SK-MEL-5 (cell line): ENCODE measurements around the gene AMER2. TPM values are rescaled to one million over a fixed set of nuclear protein-coding genes. Genes with fewer than 3 reads are reported as not detected.

Experiments used
- DNase-seq: peaks from one replicate; pipeline ENCODE4 v3.0.0-alpha.2; 2016; ENCODE audit warnings: low read depth, low spot score
- in situ Hi-C: cut with HindIII; loops from 2 replicates; pipeline ENCODE4 v1.10.0; 2016; ENCODE audit warnings: low sequenced_read_pairs, high pct_unique_total_duplicates, low pct_unique_long_range_greater_than_20kb
- total RNA-seq: library from RNA; depleted of rRNA; stranded (reverse); fragments of >200 nt; shearing (Covaris generic); gene quantifications from 2 replicates; pipeline ENCODE4 v1.2.3, GENCODE V29; 2014

Gene AMER2
- total RNA-seq, 1 experiment from 2014 or later: not detected

DNA sequence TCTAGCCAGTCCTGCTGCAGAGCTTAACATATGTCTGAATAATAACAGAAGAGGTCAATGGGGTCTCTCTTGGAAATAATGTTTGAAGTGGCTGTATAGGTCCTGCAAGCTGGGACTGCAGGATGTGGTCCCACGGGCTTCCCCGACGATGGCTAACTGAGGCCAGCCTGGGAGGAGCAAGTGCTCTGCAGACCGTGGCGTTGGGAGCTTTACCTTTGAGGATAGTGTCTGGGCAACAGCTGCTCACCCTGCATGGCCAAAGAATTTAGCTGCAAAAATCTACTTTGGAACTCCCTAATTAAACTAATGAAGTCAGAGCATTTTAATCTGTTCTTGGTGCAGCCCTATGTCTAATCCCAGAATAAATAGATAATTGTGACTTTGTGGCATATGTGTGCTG is 18.2 kb upstream of the AMER2 start:
- no peak for DNase-seq

DNA sequence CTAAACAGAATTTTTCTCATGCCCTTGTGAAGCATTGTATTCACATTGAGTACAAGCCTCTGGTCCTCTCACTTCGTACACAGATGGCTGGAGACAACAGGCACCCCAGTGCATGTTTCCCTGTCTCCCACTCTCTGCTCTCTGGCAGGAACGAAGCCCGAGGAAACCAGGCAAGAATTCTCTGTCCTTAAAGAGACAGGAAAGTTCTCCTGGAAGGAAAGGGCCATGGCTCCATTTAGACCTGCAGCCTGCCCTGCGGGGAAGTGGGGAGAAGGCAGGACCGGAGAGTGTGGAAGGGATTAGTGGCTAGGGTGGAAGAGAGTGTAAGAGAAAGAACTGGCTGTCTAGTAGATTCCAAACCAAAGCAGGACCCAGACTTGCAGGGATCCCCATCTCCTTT is 15.5 kb upstream of the AMER2 start:
- DNase-seq: no peak
- in situ Hi-C loops: no loop called here

More for the DNA sequence above, 18.2 kb upstream of the AMER2 start:
- in situ Hi-C loops: no loop called here

DNA sequence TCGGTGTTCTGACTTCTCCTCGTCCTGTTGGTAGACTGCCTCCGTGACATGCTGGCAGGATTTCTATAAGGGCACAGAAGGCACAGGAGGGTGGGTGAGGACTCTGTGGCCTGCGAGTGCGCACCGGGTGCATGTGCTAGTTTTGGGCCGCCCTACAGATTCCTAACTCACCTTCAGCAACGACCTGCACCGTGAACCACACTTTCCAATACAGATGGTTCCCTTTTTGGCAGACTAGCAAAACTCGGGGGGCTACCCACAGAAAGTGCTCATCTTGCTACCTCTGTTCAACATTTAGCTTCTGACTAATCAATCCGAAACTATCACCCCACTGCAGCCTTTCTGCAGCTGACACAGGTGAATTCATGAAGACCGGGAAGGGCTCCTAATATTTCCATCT is 14.1 kb upstream of the AMER2 start:
- DNase-seq: no peak
- in situ Hi-C loops: no loop called here

DNA sequence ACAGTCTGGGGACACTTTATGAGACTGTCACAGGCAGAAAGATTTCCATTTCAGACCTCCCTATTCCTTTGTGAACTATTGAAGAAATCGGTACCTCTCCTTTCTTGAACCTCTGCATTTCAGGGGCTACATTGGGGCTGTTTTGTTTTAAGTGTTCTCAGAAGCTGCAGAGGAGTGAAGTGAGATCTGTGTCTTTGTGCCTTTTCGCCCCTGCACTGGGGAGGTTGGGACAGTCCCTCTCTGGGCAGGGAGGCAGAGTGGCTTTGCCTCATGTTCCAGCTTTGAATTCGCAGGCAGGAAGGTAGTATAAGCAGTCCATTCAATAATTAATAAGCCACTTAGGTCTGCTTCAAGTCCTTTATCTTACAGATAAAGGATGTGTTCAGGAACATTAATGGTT is 9.5 kb upstream of the AMER2 start:
- no peak for DNase-seq
- in situ Hi-C loops: no loop called here

DNA sequence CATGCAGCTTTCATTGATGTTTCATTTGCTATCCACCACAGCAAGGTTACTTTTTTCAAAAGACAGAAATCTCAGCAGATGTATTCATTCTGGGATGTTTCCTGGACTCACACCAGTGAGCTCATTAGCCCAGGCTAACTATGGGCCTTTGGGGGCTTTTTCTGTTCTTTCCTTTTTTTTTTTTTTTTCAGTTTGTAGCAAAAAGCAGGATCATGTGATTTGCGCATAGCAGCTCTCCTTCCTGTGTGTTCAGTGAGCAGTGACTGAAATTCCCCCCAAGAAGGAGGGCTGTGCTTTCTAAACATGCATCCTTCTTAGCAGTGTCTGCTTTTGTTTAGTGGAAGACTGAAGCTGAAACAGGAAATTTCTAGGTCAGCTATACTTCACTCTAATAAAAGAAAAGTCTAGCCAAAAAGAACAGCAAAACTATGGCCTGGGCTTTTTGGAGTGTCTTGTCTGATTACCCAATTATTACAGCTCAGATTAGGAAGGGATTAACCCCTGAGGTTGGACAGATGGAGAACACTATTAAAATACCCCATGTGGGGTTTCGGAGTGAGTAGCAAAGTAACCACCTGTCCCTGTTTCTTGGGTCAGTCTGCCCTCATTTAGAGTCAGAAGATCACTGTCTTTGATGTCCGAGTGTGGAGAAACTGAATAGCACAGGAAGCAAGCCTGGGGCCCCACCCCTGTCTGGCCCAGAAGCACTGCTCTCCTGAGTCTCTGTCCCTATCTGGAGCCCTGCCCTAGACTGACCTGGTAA is 8.9 kb upstream of the AMER2 start:
- DNase-seq: no peak
- in situ Hi-C loops: no loop called here

DNA sequence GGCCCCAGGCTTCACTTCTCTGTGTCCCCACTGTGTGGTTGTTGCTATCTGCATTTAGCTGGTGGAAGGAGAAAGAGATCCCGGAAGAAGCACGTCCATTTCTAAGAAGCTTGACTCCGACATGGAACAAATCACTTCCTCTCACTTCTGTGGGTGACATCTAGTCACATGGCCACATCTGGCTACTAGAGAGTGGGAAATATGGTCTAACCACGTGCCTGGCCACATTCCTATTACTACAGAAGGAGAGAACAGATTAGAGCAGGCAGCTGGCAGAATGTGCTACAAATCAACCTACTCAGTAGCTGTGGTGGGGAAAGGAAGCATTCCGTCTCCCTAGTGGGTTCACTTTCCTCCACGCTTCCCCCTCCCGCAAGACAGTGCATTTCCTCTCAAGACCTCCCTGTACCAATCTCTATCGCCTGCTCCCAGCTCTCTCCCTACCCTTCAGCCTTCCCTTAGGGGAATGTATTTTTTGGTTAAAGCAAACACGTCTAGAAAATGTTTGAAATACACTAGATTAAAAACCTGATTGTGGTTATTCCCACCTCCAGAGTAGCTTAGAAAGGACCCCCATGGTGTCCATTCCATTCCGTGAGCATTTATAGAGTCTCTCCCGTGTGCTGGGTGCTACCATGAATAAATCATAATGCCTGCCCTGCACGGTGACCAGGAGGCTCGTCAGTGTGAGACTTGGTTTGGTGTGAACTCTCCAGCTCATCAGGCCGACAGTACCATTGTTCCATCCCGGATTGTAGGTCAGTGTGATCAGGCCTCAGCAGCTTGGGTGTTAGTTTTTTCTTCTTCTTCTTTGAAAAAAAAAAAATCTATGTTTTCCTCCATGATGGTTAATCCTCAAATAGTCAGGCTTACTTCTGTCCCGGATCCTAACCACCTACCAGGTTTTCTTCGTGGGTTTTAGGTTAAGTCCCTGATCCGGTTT is 8.0 kb upstream of the AMER2 start:
- in situ Hi-C loops: no loop called here
- no peak for DNase-seq

DNA sequence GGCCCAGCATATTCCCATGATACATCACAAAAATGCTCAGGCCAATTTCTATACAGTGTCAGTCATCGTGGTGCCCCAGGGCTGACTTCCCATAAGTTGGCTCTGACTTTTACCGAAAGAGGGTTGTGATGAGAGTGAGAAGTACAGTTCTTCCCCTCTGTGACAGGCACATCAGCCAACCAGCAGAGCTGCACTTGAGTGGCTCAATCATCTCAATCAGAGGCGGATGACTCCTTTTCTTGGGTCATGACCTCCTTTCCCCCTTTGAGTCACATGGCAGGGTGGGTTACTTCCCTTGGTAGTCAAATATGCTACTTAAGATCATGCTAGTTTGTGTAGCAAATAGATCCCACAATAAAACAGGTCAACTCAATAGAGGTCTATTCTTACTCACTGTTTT is 6.9 kb upstream of the AMER2 start:
- DNase-seq: no peak
- in situ Hi-C loops: no loop called here

DNA sequence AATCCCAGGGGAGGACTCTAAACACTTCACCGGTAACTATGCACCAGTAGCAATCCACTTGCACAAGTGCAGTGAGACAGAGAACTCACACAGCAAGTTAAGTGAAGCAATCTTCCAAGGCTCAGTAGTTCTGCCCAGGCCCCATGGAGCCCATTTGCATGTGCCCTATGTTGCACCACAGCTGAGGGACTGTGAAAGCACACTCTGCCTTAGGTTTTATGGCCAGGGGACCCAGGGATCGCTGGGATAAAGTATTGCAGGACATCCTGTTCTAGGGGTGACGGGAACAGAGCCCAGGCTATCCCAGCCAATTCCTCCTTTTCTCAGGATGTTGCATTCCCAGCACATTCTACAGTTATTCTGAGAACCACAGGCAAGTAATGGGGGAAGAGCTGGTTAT is 6.0 kb upstream of the AMER2 start:
- DNase-seq: no peak
- in situ Hi-C loops: no loop called here

DNA sequence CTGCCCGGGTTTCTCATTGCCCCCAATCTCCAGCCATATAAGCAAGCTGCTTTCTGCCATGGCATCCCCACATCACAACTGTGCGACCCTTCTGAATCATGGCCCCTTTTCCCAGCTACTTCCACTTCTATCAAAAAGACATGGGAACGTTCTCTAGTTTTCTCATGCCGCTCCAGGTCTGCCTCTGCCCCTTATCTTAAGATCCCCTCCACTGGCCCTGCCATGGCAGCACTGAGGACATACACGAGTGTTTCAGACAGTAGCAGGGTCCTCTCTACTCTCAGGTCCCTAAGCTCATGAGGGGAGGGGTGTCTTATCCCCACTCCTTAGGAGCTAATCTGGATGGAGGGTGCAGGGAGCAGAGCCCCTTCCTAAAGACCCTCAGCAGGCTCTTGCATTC is 5.5 kb upstream of the AMER2 start:
- DNase-seq: no peak
- in situ Hi-C loops: no loop called here

DNA sequence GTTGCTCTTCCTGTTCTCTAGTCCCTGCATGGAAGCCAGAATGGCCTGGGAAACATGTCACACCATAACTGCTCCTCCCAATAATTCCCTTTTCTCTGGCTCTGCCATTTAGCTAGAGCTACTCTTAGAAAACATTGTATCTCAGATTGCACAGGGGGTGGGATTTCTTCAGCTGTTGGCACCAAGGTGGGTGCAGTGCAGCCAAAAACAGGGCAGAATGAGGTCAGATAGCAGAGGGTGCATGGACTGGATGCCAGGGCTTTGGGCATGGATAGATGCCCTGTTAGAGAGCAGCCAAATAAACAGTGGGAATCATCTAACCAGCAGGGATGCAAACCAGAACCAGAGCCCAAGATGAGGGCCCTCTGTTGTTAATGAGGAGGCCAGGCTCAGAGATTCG is 4.9 kb upstream of the AMER2 start:
- in situ Hi-C loops: no loop called here
- DNase-seq: no peak

DNA sequence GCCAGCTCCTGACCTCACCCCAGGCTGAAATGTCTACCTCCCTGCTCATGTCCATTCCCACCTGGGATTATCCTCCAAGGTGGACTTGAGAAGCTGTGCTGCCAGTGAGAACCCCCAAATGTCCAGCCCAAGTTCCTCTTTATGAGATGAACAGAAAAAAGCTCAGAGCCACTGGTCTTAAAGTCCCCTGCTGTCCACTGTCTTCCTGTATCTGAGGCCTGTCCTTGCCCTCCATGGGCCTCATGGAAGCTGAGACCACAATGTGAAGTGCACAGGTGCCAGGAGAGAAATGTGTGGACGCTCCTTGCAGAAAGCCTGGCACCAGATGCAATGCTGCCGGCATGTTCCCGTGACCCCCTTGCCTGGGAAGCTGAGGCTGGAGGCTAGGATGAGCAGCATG is 3.3 kb upstream of the AMER2 start:
- no peak for DNase-seq
- in situ Hi-C loops: no loop called here

DNA sequence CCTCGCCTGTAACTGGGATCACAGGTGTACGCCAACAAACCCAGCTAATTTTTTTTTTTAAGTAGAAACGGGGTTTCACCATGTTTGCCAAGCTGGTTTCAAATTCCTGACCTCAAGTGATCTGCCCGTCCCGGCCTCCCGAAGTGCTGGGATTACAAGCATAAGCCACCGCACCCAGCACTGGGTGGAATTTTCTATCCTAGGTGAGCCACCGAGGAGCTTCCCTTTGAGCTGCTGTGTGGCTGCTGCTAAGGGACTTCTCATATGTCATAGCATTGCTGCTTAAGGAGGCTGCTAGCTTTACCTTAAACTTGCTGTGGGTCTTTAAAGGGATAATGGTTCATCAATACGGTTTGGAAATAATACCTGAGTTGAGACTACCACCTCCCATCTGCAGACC is 2.9 kb upstream of the AMER2 start:
- in situ Hi-C loops: no loop called here
- no peak for DNase-seq

DNA sequence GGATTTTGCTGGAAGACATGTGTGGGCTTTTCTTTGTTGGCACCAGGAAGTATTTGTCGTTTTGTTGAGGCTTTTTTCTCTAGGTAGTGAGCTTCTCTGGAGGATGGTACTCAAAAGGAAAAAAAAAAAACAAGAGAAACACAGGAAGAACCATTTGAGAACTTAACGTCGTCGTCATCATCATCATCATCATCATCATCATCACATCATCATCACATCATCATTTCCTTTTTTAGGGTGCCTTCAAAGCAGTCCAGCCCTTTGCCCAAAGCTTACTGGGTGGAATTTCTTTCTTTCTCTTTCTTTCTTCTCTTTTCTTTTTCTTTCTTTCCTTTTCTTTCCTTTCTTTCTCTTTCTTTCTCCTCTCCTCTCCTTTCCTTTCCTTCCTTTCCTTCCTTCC is 2.2 kb upstream of the AMER2 start:
- in situ Hi-C loops: no loop called here
- no peak for DNase-seq

DNA sequence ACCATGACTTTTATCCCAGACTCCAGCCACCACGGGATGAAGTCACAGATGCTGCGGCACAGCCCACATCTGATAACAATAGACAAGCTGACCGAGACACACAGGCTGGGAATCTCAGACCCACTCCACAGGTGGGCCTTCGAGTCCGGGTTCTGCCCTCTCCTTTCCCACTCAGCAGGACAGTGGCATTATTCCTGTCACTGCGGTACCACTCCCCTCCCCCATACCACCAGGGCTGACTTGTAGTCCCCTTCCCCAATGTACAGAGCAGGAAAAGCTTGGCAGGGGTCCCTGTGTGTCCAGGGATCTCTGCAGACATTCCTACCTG is 179 bp upstream of the AMER2 start:
- in situ Hi-C loops: no loop called here
- DNase-seq: no peak

DNA sequence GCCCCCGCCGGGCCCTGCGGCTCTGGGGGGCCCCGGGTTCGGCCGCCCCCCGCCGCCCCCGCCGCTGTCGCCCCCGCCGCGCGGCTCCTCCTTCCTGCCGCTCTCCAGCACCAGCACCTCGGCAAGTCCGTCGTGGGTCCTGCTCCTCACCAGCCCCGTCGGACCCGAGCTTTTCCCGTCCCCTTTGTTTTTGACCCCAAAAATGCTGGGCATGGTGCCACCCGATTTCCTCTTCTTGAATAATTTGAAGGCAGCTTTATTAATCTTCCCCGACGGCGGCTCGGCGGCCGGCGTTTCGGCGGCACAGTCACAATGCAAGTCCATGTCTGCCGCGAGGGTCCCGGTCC is 945 bp downstream of the AMER2 start:
- DNase-seq: no peak
- in situ Hi-C loops: no loop called here

DNA sequence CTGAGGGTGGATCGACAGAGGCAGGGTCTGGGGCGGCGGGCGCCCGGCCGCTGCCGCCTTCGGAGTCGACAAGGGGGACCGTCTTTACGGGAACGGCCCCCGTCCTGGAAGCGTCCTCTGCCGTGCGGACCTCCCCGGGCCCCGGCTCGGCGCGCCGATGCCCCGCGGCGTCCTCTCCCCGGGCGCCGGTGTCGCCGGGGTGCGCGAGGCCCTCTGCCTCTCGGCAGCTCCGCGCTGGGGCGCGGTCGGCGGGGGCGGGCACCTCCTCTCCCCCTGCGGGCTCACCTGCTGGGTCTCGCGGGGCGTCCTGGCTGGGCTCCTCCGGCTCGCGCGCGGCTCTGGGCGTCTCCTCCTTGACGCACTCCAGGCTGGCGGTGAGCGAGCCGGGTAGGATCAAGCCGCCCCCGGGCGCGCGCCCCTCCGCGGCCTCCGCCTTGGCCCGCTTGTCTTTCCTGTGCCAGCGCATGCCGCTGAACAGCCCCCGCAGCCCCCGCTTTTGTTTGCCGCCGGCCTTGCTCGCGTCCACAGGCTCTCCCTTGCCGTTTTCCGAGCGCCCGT is 1.5 kb downstream of the AMER2 start:
- DNase-seq: no peak
- in situ Hi-C loops: no loop called here

DNA sequence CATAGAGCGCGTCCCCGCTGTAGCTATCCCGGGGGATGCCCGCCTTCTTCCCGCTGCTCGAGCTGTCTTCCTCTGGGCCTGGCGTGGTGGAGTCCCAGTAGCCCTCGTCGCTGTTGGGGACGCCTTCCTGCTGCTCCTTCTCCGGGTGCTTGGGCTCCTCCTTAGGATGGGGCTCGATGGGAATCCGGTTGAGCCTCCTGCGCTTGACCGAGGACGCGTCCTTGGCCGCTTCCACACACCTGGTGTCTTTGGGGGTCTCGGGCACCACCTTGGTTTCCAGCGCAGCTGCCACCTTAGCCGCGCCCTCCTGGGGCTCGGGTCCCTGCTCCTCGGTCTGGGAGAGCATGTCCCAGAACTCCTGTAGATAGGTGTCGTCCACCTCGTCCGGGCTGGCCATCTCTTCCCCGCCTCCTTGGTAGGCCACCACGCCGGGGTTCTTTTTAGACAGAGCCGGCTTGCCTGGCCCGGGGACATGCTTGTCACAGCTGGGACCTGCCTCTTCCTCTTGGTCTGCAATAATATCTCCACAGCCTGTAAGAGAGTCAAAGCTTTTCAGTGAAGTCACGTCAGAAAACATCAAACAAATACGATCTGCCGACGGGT is 2.0 kb downstream of the AMER2 start:
- no peak for DNase-seq
- in situ Hi-C loops: no loop called here

DNA sequence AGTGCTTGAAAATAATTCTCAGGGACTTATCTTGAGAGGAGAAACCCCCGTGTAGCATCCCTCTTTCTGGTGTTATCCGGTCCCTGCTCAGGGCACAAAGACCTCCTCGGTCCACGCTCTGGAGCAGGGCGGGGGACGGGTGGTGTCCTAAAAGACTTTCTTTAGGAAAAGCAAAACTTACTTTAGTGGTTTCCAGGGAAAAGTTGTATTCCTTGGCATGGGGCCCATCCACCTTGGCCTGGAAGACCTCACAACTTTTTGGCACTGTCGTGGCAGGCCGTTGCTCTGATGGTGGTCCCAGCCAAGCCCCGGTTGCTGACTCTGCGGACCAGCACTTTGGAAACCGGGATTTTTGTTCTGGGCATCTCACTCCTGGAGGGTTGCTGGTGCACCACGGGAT is 2.7 kb downstream of the AMER2 start:
- no peak for DNase-seq
- in situ Hi-C loops: no loop called here

DNA sequence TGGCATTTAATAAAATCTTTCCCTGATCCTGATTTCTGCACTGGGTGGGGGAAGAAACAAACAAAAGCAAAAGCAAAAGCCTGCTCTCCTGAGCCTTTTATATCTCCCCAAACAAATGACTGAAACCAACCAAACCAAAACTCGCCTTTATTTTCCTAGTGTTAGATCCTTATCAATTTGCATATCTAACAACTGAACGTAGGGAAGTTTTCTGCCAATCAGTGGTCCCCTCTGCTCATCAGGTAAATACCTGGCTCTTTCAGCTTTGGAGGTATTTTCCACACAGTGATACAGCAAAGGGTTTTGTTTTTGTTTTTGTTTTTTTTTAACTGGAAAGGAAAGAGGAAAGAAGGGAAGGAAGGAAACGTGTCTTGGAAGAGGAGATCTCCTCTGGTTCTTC is 3.3 kb downstream of the AMER2 start:
- in situ Hi-C loops: no loop called here
- no peak for DNase-seq
